ENCODE measurements around the gene GATA2. TPM values are rescaled to one million over a fixed set of nuclear protein-coding genes. Genes with fewer than 3 reads are reported as not detected.

Gene GATA2
- total RNA-seq, 1 experiment from 2014 or later: 7.5 TPM

GRCh38 chr3:128456776-128457715, 36.0 kb downstream of the GATA2 start:
- DNase-seq (ENCODE audit: low read depth): no peak

GRCh38 chr3:128455786-128456748, 36.9 kb downstream of the GATA2 start:
- DNase-seq (ENCODE audit: low read depth): no peak

- no peak for DNase-seq (ENCODE audit: low read depth)
Observed at GRCh38 chr3:128455116-128455515, 37.9 kb downstream of the GATA2 start.

- no peak for DNase-seq (ENCODE audit: low read depth)
Observed at GRCh38 chr3:128454310-128454618, 38.7 kb downstream of the GATA2 start.

- DNase-seq (ENCODE audit: low read depth): no peak
Observed at GRCh38 chr3:128453501-128454309, 39.3 kb downstream of the GATA2 start.

- no peak for DNase-seq (ENCODE audit: low read depth)
Observed at GRCh38 chr3:128452678-128453275, 40.2 kb downstream of the GATA2 start.

GRCh38 chr3:128452120-128452519, 40.9 kb downstream of the GATA2 start:
- DNase-seq (ENCODE audit: low read depth): no peak

GRCh38 chr3:128449111-128449638, 43.8 kb downstream of the GATA2 start:
- no peak for DNase-seq (ENCODE audit: low read depth)

- no peak for DNase-seq (ENCODE audit: low read depth)
Observed at GRCh38 chr3:128448491-128448890, 44.5 kb downstream of the GATA2 start.

- DNase-seq (ENCODE audit: low read depth): no peak
Observed at GRCh38 chr3:128447561-128448013, 45.4 kb downstream of the GATA2 start.

- no peak for DNase-seq (ENCODE audit: low read depth)
Observed at GRCh38 chr3:128446821-128447220, 46.2 kb downstream of the GATA2 start.

- DNase-seq (ENCODE audit: low read depth): no peak
Observed at GRCh38 chr3:128445357-128445756, 47.6 kb downstream of the GATA2 start.

- no peak for DNase-seq (ENCODE audit: low read depth)
Observed at GRCh38 chr3:128443771-128444170, 49.2 kb downstream of the GATA2 start.

GRCh38 chr3:128442949-128443348, 50.1 kb downstream of the GATA2 start:
- no peak for DNase-seq (ENCODE audit: low read depth)

- no peak for DNase-seq (ENCODE audit: low read depth)
Observed at GRCh38 chr3:128442070-128442469, 50.9 kb downstream of the GATA2 start.

GRCh38 chr3:128439226-128439625, 53.8 kb downstream of the GATA2 start:
- DNase-seq (ENCODE audit: low read depth): no peak

- DNase-seq (ENCODE audit: low read depth): no peak
Observed at GRCh38 chr3:128438488-128439072, 54.4 kb downstream of the GATA2 start.

- DNase-seq (ENCODE audit: low read depth): no peak
Observed at GRCh38 chr3:128436214-128436613, 56.8 kb downstream of the GATA2 start.

GRCh38 chr3:128435561-128435960, 57.4 kb downstream of the GATA2 start:
- no peak for DNase-seq (ENCODE audit: low read depth)

GRCh38 chr3:128435058-128435457, 57.9 kb downstream of the GATA2 start:
- DNase-seq (ENCODE audit: low read depth): no peak

- no peak for DNase-seq (ENCODE audit: low read depth)
Observed at GRCh38 chr3:128434524-128434923, 58.5 kb downstream of the GATA2 start.
